ENCODE results near the gene PLXNA3.

Gene PLXNA3

DNA sequence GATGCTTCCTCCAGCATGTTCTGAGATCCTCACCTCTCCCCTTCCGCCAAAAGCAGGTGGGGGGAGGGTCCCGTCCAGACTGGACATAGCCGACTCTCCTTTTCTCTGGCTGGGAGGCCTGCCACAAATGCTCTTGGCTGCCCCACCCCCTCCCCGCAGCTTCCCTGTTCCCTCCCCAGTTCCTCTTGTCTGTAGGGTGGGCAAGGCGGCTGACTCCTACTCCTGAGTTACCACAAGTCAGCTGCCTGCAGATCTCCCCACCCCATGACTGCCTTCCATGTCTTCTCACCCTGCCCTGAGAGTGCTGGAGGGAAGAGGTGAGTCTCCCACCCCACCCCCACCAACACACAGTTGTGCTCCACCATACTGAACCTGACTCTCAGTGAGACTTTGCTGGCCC, 26.7 kb upstream of the PLXNA3 start:
- H3K36me3 ChIP-seq: peaks cover 0 to 41% (median 20%) of the 10 kb centered on the region in 3 donors
- peaks cover 0 to 28% (median 2%) of the 10 kb centered on the region in 4 donors for H3K4me1 ChIP-seq
- no peaks in the 10 kb centered on the region for H3K9me3 ChIP-seq
- no peaks in the 10 kb centered on the region for H3K27me3 ChIP-seq
- no peak overlapping the region for H3K27ac ChIP-seq
- intact Hi-C loops (cut with DNase I; ENCODE audit: low total_unique reads): no loop called here
- peak; percentile 48 to 76 for DNase-seq
- TF ChIP-seq, protein P1, sequence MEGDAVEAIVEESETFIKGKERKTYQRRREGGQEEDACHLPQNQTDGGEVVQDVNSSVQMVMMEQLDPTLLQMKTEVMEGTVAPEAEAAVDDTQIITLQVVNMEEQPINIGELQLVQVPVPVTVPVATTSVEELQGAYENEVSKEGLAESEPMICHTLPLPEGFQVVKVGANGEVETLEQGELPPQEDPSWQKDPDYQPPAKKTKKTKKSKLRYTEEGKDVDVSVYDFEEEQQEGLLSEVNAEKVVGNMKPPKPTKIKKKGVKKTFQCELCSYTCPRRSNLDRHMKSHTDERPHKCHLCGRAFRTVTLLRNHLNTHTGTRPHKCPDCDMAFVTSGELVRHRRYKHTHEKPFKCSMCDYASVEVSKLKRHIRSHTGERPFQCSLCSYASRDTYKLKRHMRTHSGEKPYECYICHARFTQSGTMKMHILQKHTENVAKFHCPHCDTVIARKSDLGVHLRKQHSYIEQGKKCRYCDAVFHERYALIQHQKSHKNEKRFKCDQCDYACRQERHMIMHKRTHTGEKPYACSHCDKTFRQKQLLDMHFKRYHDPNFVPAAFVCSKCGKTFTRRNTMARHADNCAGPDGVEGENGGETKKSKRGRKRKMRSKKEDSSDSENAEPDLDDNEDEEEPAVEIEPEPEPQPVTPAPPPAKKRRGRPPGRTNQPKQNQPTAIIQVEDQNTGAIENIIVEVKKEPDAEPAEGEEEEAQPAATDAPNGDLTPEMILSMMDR (IDR thresholded peaks at IDR 0.05): no peak
- H3K4me3 ChIP-seq: no peak overlapping the region

DNA sequence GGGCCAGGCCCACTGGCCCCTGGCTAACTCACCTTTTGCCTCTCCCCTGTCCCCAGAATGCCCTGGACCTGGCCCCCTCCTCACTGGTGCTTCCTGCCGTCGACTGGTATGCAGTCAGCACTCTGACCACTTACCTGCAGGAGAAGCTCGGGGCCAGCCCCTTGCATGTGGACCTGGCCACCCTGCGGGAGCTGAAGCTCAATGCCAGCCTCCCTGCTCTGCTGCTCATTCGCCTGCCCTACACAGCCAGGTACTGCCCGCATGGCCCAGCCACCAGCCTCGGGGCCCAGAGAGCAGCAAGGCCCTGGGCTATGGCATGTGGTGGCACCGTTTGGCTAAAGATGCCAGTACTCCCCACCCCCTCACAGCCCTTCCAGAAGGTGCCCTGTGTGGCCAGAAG, 25.9 kb upstream of the PLXNA3 start:
- TF ChIP-seq, protein P1 (IDR thresholded peaks at IDR 0.05): no peak
- no peak overlapping the region for H3K27ac ChIP-seq
- H3K9me3 ChIP-seq: no peaks in the 10 kb centered on the region
- peaks cover 0 to 29% (median under 1%) of the 10 kb centered on the region in 4 donors for H3K4me1 ChIP-seq
- peaks cover 0 to 41% (median 20%) of the 10 kb centered on the region in 3 donors for H3K36me3 ChIP-seq
- DNase-seq: no peak
- no peak overlapping the region for H3K4me3 ChIP-seq
- intact Hi-C loops (cut with DNase I; ENCODE audit: low total_unique reads): no loop called here
- no peaks in the 10 kb centered on the region for H3K27me3 ChIP-seq

DNA sequence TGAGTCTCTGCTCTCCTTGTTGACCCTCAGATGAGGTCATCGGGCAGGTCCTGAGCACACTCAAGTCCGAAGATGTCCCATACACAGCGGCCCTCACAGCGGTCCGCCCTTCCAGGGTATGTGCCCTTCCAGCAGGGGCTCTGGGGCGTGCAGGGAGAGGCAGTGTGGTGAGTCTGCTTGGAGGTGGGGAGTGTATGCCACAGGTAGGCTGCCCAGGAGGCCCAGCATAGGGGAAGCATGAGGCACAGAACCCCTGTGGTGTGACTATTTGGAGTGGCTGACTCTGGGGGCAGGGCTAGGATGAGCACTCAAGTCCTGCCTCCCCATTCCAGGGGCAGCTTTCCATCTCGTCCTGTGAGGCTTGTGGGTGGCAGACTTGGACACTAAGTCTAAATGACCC, 24.5 kb upstream of the PLXNA3 start:
- Histone ChIP-seq H3K4me1 (peaks cover 0 to 32% (median 8%) of the 10 kb centered on the region in 4 donors), H3K36me3 (peaks cover 0 to 41% (median 20%) of the 10 kb centered on the region in 3 donors), H3K4me3 (no peak overlapping the region), H3K9me3 (no peaks in the 10 kb centered on the region), H3K27ac (no peak overlapping the region), H3K27me3 (no peaks in the 10 kb centered on the region)
- intact Hi-C loops (cut with DNase I; ENCODE audit: low total_unique reads): no loop called here
- DNase-seq: no peak
- TF ChIP-seq, protein P1 (IDR thresholded peaks at IDR 0.05): no peak

DNA sequence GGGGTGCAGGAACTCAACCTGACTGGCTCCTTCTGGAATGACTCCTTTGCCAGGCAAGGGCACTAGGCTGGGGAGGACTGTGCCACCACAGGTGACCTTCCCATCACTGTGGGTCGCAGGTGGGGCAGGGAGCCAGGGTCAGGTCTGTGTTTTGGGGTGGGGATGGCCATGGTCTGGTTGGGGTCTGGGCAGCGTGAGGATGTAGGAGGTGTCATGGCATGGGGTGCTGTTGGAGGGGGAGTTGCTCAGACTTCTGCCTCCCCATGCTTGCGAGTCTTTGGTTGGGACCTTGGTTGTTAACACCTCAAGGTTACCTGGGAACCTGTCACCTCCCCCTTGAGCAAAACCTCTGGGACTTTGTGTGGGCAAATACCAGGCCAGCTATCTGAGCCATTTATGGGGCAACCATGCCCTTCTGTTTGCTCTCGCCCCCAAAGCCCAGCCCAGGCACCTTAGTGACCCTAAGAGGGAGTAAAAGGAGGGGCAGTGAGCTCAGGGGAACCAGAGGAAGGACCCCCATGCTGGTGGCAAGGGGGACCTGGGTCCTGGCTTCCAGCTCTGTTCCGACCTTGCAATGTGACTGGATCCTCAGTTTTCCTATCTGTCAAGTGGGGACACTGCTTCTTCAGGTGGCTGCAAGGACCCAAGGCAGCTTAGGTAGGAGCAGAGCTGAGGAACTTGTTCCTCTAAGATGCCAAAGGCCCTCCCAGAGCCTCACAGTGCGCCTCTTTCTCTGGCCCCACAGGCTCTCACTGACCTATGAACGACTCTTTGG, 23.5 kb upstream of the PLXNA3 start:
- no peak overlapping the region for H3K27ac ChIP-seq
- intact Hi-C loops (cut with DNase I; ENCODE audit: low total_unique reads): no loop called here

DNA sequence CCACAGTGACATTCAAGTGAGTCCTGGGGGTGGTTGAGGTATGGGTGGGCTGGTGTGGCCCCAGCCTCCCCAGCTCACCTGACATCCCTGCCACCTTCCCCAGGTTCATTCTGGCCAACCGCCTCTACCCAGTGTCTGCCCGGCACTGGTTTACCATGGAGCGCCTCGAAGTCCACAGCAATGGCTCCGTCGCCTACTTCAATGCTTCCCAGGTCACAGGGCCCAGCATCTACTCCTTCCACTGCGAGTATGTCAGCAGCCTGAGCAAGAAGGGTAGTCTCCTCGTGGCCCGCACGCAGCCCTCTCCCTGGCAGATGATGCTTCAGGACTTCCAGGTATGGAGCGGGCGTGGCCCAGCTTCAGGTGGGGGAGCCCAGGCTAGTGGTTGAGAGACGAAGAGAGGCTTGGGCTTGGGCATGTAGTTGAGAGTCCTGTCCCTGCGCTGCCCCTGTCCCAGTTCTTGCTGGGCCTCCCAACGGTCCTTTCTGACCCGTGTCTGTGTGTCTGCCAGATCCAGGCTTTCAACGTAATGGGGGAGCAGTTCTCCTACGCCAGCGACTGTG, 22.8 kb upstream of the PLXNA3 start:
- no peaks in the 10 kb centered on the region for H3K27me3 ChIP-seq
- intact Hi-C loops (cut with DNase I; ENCODE audit: low total_unique reads): no loop called here
- DNase-seq: no peak
- H3K27ac ChIP-seq: no peak overlapping the region
- peaks cover 0 to 25% (median 14%) of the 10 kb centered on the region in 4 donors for H3K4me1 ChIP-seq
- peaks cover 0 to 41% (median 20%) of the 10 kb centered on the region in 3 donors for H3K36me3 ChIP-seq
- TF ChIP-seq, protein P1 (IDR thresholded peaks at IDR 0.05): no peak
- no peaks in the 10 kb centered on the region for H3K9me3 ChIP-seq
- no peak overlapping the region for H3K4me3 ChIP-seq

More for the DNA sequence above, 23.5 kb upstream of the PLXNA3 start:
- H3K27me3 ChIP-seq: no peaks in the 10 kb centered on the region
- peaks cover 0 to 32% (median 14%) of the 10 kb centered on the region in 4 donors for H3K4me1 ChIP-seq
- H3K9me3 ChIP-seq: no peaks in the 10 kb centered on the region
- DNase-seq: no peak
- TF ChIP-seq, protein P1 (IDR thresholded peaks at IDR 0.05): no peak
- peaks cover 0 to 41% (median 20%) of the 10 kb centered on the region in 3 donors for H3K36me3 ChIP-seq
- H3K4me3 ChIP-seq: no peak overlapping the region
